ENCODE measurements around the gene AUTS2. TPM values are rescaled to one million over a fixed set of nuclear protein-coding genes. Genes with fewer than 3 reads are reported as not detected.

Gene AUTS2
- total and polyA plus RNA-seq, 2 of the 8 experiments (the other 6 are each of a cell fraction or from before 2014, with no cell fraction given): 25.9 to 101 TPM

GRCh38 chr7:70338015-70338414 is 739.7 kb downstream of the AUTS2 start:
- no peaks in the 10 kb centered on the region for H3K36me3 ChIP-seq (ENCODE audit: control insufficient read depth in 2 of 4, insufficient read depth in 4 of 4, low read length in 3 of 4)
- no peak overlapping the region for H4K5ac ChIP-seq (ENCODE audit: insufficient read length, low read depth, low read length)
- H2BK20ac ChIP-seq (ENCODE audit: low read length): no peak overlapping the region
- WGBS, 2 experiments (ENCODE audit: extremely low coverage in 1 of 2, insufficient coverage in 1 of 2, insufficient read length in 1 of 2, insufficient replicate concordance in 2 of 2, low coverage in 1 of 2, low lambda C conversion rate in 2 of 2, missing lambda C conversion rate in 1 of 2): 92% methylated on average over 1 of the region's 1 CpG; no CpG with 5 or more reads in 1 of the 2 experiments
- no peak overlapping the region for H4K91ac ChIP-seq (replicated peaks; ENCODE audit: insufficient read length, low read length)
- no peaks in the 10 kb centered on the region for H3K79me1 ChIP-seq (ENCODE audit: low read depth, low read length)
- FAIRE-seq (no peak), DNase-seq (ENCODE audit: low read depth in 1 of 2, low spot score in 2 of 2) (no peak)
- H3K27ac ChIP-seq (ENCODE audit: low read depth, low read length): no peak overlapping the region
- no peak overlapping the region for H2AK5ac ChIP-seq (ENCODE audit: low read depth, low read length)
- no peak overlapping the region for H3K14ac ChIP-seq (ENCODE audit: insufficient read length)
- no peak overlapping the region for H4K8ac ChIP-seq (ENCODE audit: extremely low read depth, insufficient read depth, low read length)
- no peaks in the 10 kb centered on the region for H3K27me3 ChIP-seq (replicated peaks in 1 of 4; ENCODE audit: control insufficient read depth in 3 of 4, extremely low read depth in 1 of 4, insufficient read depth in 3 of 4, low read length in 3 of 4)
- H3K56ac ChIP-seq (replicated peaks; ENCODE audit: insufficient read length, low read depth, low read length): no peak overlapping the region
- no peak overlapping the region for H3K9ac ChIP-seq (replicated peaks in 1 of 4; ENCODE audit: extremely low read depth in 1 of 4, low read depth in 3 of 4, low read length in 3 of 4)
- H3K23ac ChIP-seq (ENCODE audit: insufficient read length): no peak overlapping the region
- H2BK120ac ChIP-seq (replicated peaks; ENCODE audit: low read depth, low read length): no peak overlapping the region
- no peaks in the 10 kb centered on the region for H3K23me2 ChIP-seq (ENCODE audit: low read depth, low read length)
- H4K20me1 ChIP-seq (replicated peaks in 1 of 2; ENCODE audit: control insufficient read depth in 1 of 2, insufficient read depth in 2 of 2, low read length in 2 of 2): peaks cover 0 to 1% of the 10 kb centered on the region in 2 experiments
- no peak overlapping the region for H2AFZ ChIP-seq (ENCODE audit: low read length)
- no peaks in the 10 kb centered on the region for H3K9me3 ChIP-seq (ENCODE audit: insufficient read depth in 2 of 2, low read depth in 1 of 2, low read length in 1 of 2)
- H2BK12ac ChIP-seq (ENCODE audit: low read depth, low read length): no peak overlapping the region
- H3K4me3 ChIP-seq (ENCODE audit: extremely low read depth in 1 of 4, insufficient read depth in 2 of 4, low read depth in 3 of 4, low read length in 4 of 4): no peak overlapping the region
- no peaks in the 10 kb centered on the region for H3K79me2 ChIP-seq (ENCODE audit: control insufficient read depth in 1 of 2, insufficient read depth in 2 of 2, low read length in 2 of 2)
- H3K4me1 ChIP-seq (replicated peaks in 1 of 4; ENCODE audit: control insufficient read depth in 3 of 4, insufficient read depth in 4 of 4, low read length in 3 of 4): no peaks in the 10 kb centered on the region
- CTCF ChIA-PET (ENCODE audit: partially characterized antibody): no interaction called here
- no peak overlapping the region for H3K18ac ChIP-seq (ENCODE audit: extremely low read depth, low read length)
- no peak overlapping the region for H3K4ac ChIP-seq (replicated peaks; ENCODE audit: insufficient read length, low read depth, low read length)
- TF ChIP-seq TAF1 (IDR thresholded peaks at IDR 0.05; ENCODE audit: low read depth, low read length) (no peak), SUZ12 (IDR thresholded peaks at IDR 0.05; ENCODE audit: low read length) (no peak), CTCF (IDR thresholded peaks at IDR 0.05; ENCODE audit: control extremely low read depth in 1 of 3, insufficient read depth in 1 of 3, low read depth in 1 of 3, low read length in 3 of 3) (no peak), JUN (IDR thresholded peaks at IDR 0.05; ENCODE audit: low read depth, low read length) (no peak), KDM5A (IDR thresholded peaks at IDR 0.05; ENCODE audit: low read length) (no peak), SAP30 (IDR thresholded peaks at IDR 0.05; ENCODE audit: insufficient read depth, insufficient replicate concordance, low read length) (no peak), POLR2A (IDR thresholded peaks at IDR 0.05; ENCODE audit: control extremely low read depth in 1 of 2, low read depth in 2 of 2, low read length in 2 of 2) (no peak), PHF8 (conservative IDR thresholded peaks at IDR 0.05; ENCODE audit: low read depth, low read length) (no peak), BRCA1 (IDR thresholded peaks at IDR 0.05; ENCODE audit: low read depth, low read length) (no peak)
- no peak overlapping the region for H3K4me2 ChIP-seq (ENCODE audit: insufficient read depth in 1 of 2, low read depth in 2 of 2, low read length in 2 of 2)
- POLR2A ChIA-PET (ENCODE audit: partially characterized antibody): no interaction called here
- H2BK5ac ChIP-seq (ENCODE audit: low read depth, low read length): no peak overlapping the region
- H2BK15ac ChIP-seq (ENCODE audit: low read length): no peak overlapping the region
